GM12878 (cell line): ENCODE results near the gene HHAT. TPM values are rescaled to one million over a fixed set of nuclear protein-coding genes. Genes with fewer than 3 reads are reported as not detected.

Experiments
- ATAC-seq: fragments of 200-7000 bp; cut with Tn5 transposase; 3 replicates; pipeline ENCODE4 v1.9.1; 2020; ENCODE audit warnings: mild to moderate bottlenecking, moderate library complexity
- BruUV-seq: library from RNA; stranded (reverse); fragments of 400-500 nt; replicated peaks from 2 replicates; lab custom pipeline; 2021; lab: Mats Ljungman, UMichigan
- CTCF ChIA-PET: fragments of 300-600 bp; sonication (Branson Sonifier 250); formaldehyde crosslinking; extraction: SDS; loops from one replicate; lab custom pipeline; 2021; ENCODE audit warnings: inconsistent platforms; lab: Yijun Ruan, JAX
- POLR2A ChIA-PET: fragments of 350-600 bp; formaldehyde crosslinking; extraction: SDS; loops from one replicate; lab custom pipeline; 2021; ENCODE audit warnings: inconsistent platforms; lab: Charles Lee
- RAD21 ChIA-PET: fragments of 300-600 bp; sonication (Branson Sonifier 250); formaldehyde crosslinking; loops from one replicate; lab custom pipeline; 2023; ENCODE audit warnings: antibody characterized with exemption; ENCODE audit not compliant: unreplicated experiment; lab: Charles Lee
- SMC1A ChIA-PET: fragments of 300-600 bp; sonication (Branson Sonifier 250); formaldehyde crosslinking; loops from one replicate; lab custom pipeline; 2023; ENCODE audit not compliant: unreplicated experiment, uncharacterized antibody; lab: Charles Lee
- DNase-seq: peaks from one replicate; pipeline ENCODE4 v3.0.0-alpha.2; 2011; ENCODE audit warnings: low read depth, low spot score
- FAIRE-seq: peaks from 3 replicates; lab custom pipeline; 2011; peaks lifted over from hg19 to GRCh38; lab: Jason Lieb, UNC
- H2AFZ ChIP-seq: 2 replicates; pipeline ENCODE4 v1.6.0; 2011; ENCODE audit warnings: low read depth, low read length, control low read depth; ENCODE audit not compliant: control insufficient read depth
- H3K27ac ChIP-seq: 2 replicates; pipeline ENCODE4 v1.5.1; 2011; ENCODE audit warnings: control low read depth; ENCODE audit not compliant: control insufficient read depth, insufficient read depth
- H3K27me3 ChIP-seq, 2 experiments: replicated peaks in 1 of 2; 2 replicates each; pipeline versions ENCODE4 v1.6.0 to v1.6.1; 2011; ENCODE audit warnings: low read length in 1 of 2; ENCODE audit not compliant: control insufficient read depth in 2 of 2, insufficient read depth in 2 of 2
- H3K36me3 ChIP-seq, 2 experiments: 2 replicates each; pipeline ENCODE4 v1.5.1; 2011; ENCODE audit warnings: low read length in 1 of 2; ENCODE audit not compliant: control insufficient read depth in 2 of 2, insufficient read depth in 2 of 2
- H3K4me1 ChIP-seq: 2 replicates; pipeline ENCODE4 v1.6.1; 2011; ENCODE audit warnings: mild to moderate bottlenecking, low read length, moderate library complexity, mixed read lengths; ENCODE audit not compliant: control insufficient read depth, insufficient read depth
- H3K4me2 ChIP-seq: 2 replicates; pipeline ENCODE4 v1.6.0; 2011; ENCODE audit warnings: control low read depth; ENCODE audit not compliant: control insufficient read depth, insufficient read depth
- H3K4me3 ChIP-seq: fragments of 200-600 bp; sonication (generic); 2 replicates; pipeline ENCODE4 v1.5.1; 2016
- H3K79me2 ChIP-seq: 2 replicates; pipeline ENCODE4 v1.6.0; 2011; ENCODE audit warnings: low read length; ENCODE audit not compliant: control insufficient read depth, insufficient read depth
- H3K9ac ChIP-seq: 2 replicates; pipeline ENCODE4 v1.8.0; 2011; ENCODE audit warnings: low read length, control low read depth, mixed read lengths; ENCODE audit not compliant: control insufficient read depth, insufficient read depth
- H3K9me3 ChIP-seq: replicated peaks from 3 replicates; pipeline ENCODE4 v1.5.1; 2011; ENCODE audit warnings: mild to moderate bottlenecking, low read length; ENCODE audit not compliant: control insufficient read depth, insufficient read depth
- H4K20me1 ChIP-seq: 2 replicates; pipeline ENCODE4 v1.6.0; 2011; ENCODE audit not compliant: control insufficient read depth, insufficient read depth
- CHD4 ChIP-seq: fragments of 200-600 bp; sonication (generic); IDR thresholded peaks from 2 replicates; pipeline ENCODE4 v1.6.1; 2016; ENCODE audit warnings: mild to moderate bottlenecking
- GABPA ChIP-seq: IDR thresholded peaks from 2 replicates; pipeline ENCODE4 v1.6.1; 2014; ENCODE audit warnings: antibody characterized with exemption, low read depth, mild to moderate bottlenecking, inconsistent platforms
- IRF5 ChIP-seq: fragments of 450-650 bp; IDR thresholded peaks from 2 replicates; pipeline ENCODE4 v1.6.1; 2017; ENCODE audit warnings: borderline replicate concordance
- MEF2B ChIP-seq: fragments of 450-650 bp; IDR thresholded peaks from 2 replicates; pipeline ENCODE4 v1.6.1; 2018; ENCODE audit warnings: mild to moderate bottlenecking, moderate library complexity; ENCODE audit not compliant: partially characterized antibody, poor library complexity, severe bottlenecking
- REST ChIP-seq: IDR thresholded peaks from 2 replicates; pipeline ENCODE4 v1.6.1; 2012; ENCODE audit warnings: mild to moderate bottlenecking, low read depth, low read length
- STAT1 ChIP-seq: fragments of 450-650 bp; conservative IDR thresholded peaks from 2 replicates; pipeline ENCODE4 v1.6.1; 2014; ENCODE audit warnings: antibody characterized with exemption, mild to moderate bottlenecking
- SUPT20H ChIP-seq: IDR thresholded peaks from 2 replicates; pipeline ENCODE4 v1.6.1; 2011; ENCODE audit warnings: low read depth, mild to moderate bottlenecking, low read length, moderate library complexity, borderline replicate concordance; ENCODE audit not compliant: control insufficient read depth
- SUZ12 ChIP-seq: fragments of 200-600 bp; sonication (generic); IDR thresholded peaks from one replicate; pipeline ENCODE4 v1.6.1; 2018; ENCODE audit warnings: antibody characterized with exemption, mild to moderate bottlenecking; ENCODE audit not compliant: unreplicated experiment
- TAF1 ChIP-seq: IDR thresholded peaks from 2 replicates; pipeline ENCODE4 v1.6.1; 2011; ENCODE audit warnings: mild to moderate bottlenecking, low read depth, low read length, borderline replicate concordance
- USF1 ChIP-seq: IDR thresholded peaks from 2 replicates; pipeline ENCODE4 v1.6.1; 2011; ENCODE audit warnings: borderline replicate concordance, low read depth, mild to moderate bottlenecking, moderate library complexity, mixed read lengths, low read length; ENCODE audit not compliant: insufficient read depth; ENCODE audit errors: extremely low read length
- WRNIP1 ChIP-seq: IDR thresholded peaks from 2 replicates; pipeline ENCODE4 v1.6.1; 2011; ENCODE audit warnings: low read depth, low read length, improper control_type of control experiment, borderline replicate concordance
- YBX1 ChIP-seq: fragments of 450-650 bp; IDR thresholded peaks from 2 replicates; pipeline ENCODE4 v1.6.1; 2016; ENCODE audit warnings: antibody characterized with exemption
- ZBTB4 ChIP-seq: fragments of 450-650 bp; formaldehyde crosslinking; IDR thresholded peaks from 2 replicates; pipeline ENCODE4 v1.4.0; 2022; ENCODE audit warnings: mild to moderate bottlenecking, moderate library complexity
- ZZZ3 ChIP-seq: IDR thresholded peaks from 2 replicates; pipeline ENCODE4 v1.6.1; 2011; ENCODE audit warnings: low read depth; ENCODE audit not compliant: control insufficient read depth, insufficient read length
- WGBS: methylation state at CpG from one replicate; pipeline ENCODE4 v1.1.6; 2016; ENCODE audit warnings: low lambda C conversion rate; ENCODE audit not compliant: insufficient replicate concordance, insufficient coverage; ENCODE audit errors: missing lambda C conversion rate; 5-methylcytosine and 5-hydroxymethylcytosine counted together
- in situ Hi-C: fragments of 300-500 bp; cut with MboI; formaldehyde crosslinking; loops from 9 replicates; pipeline ENCODE4 v1.14.3; 2018; ENCODE audit warnings: mixed read lengths
- intact Hi-C: fragments of 100-400 bp; cut with micrococcal nuclease; formaldehyde crosslinking; loops from one replicate; pipeline ENCODE4 v1.14.2; 2022; ENCODE audit not compliant: unreplicated experiment
- polyA plus RNA-seq, 11 experiments: library from polyadenylated mRNA; depleted of rRNA in 4 of 11; unstranded in 6 of 11; stranded (reverse) in 5 of 11; fragments of >200 nt; fragmentation: Nextera tagmentation in 4 of 11; fragmentation: Illumina TruSeq in 1 of 11; extraction: Ambion mirVana in 4 of 11; extraction: Trizol in 1 of 11; gene quantifications; 1 replicate in 1 of 11; 2 replicates in 10 of 11; pipeline versions ENCODE4 v1.2.1 to v1.2.3, GENCODE V29; 2011 to 2016; ENCODE audit warnings: inconsistent platforms in 2 of 11, missing spikeins in 2 of 11, low read depth in 1 of 11
- total RNA-seq, 4 experiments: library from RNA; depleted of rRNA in 3 of 4; stranded (reverse); fragments of >200 nt in 3 of 4; fragmentation: Illumina TruSeq in 1 of 4; extraction: Trizol in 1 of 4; gene quantifications; 2 replicates each; pipeline versions ENCODE4 v1.2.1 to v1.2.3, GENCODE V29; 2013 to 2021

Gene HHAT
- total and polyA plus RNA-seq, 10 of the 15 experiments (the other 5 are each of a cell fraction or from before 2014, with no cell fraction given) = 1.2 to 37.6 (median 2.6) TPM

- no peak for TF ChIP-seq USF1
- no peak for TF ChIP-seq CHD4
- no peak for TF ChIP-seq YBX1
Observed at GRCh38 chr1:210434223-210434622, 105.5 kb downstream of the HHAT start (continued).

- in situ Hi-C loops = no loop called here
- no peaks in the 10 kb centered on the region for H3K9me3 ChIP-seq
- FAIRE-seq (no peak), DNase-seq (no peak), ATAC-seq (no peak)
- no peak overlapping the region for H3K4me3 ChIP-seq
- H3K79me2 ChIP-seq = no peaks in the 10 kb centered on the region
- H4K20me1 ChIP-seq = no peaks in the 10 kb centered on the region
- no peaks in the 10 kb centered on the region for H3K36me3 ChIP-seq
- no peak overlapping the region for H3K27ac ChIP-seq
- 53% methylated on average over 6 of the region's 6 CpGs for WGBS
- ChIA-PET CTCF (no interaction called here), RAD21 (no interaction called here), POLR2A (no interaction called here), SMC1A (no interaction called here)
- BruUV-seq = no TSS peak
- intact Hi-C loops = no loop called here
- no peaks in the 10 kb centered on the region for H3K27me3 ChIP-seq
- no peak overlapping the region for H3K4me2 ChIP-seq
- H3K4me1 ChIP-seq = no peaks in the 10 kb centered on the region
- H2AFZ ChIP-seq = no peak overlapping the region
- no peak overlapping the region for H3K9ac ChIP-seq
- no peak for TF ChIP-seq SUZ12
- TF ChIP-seq ZZZ3 = no peak
- TF ChIP-seq WRNIP1 = no peak
- no peak for TF ChIP-seq IRF5
- no peak for TF ChIP-seq TAF1
- TF ChIP-seq YBX1 = no peak
- no peak for TF ChIP-seq SUPT20H
- no peak for TF ChIP-seq GABPA
- no peak for TF ChIP-seq REST
- TF ChIP-seq STAT1 = no peak
- no peak for TF ChIP-seq MEF2B
- TF ChIP-seq ZBTB4 (CRISPR knock-in tag) = no peak
Observed at GRCh38 chr1:210437111-210437510, 108.4 kb downstream of the HHAT start.
